Progenitor cell of endocrine pancreas (in vitro differentiated cells): ENCODE measurements around the gene FBXO11. TPM values are rescaled to one million over a fixed set of nuclear protein-coding genes. Genes with fewer than 3 reads are reported as not detected.
"Not testable (repeated sequence)": the region's sequence is repeated elsewhere in the genome, so short reads cannot be mapped to it uniquely, and the experiment has no call there.

Source experiments
- DNase-seq: peaks from one replicate; pipeline ENCODE4 v3.0.0; 2021; ENCODE audit warnings: low spot score; ENCODE audit not compliant: unreplicated experiment
- H3K27ac Mint-ChIP-seq: 2 replicates; pipeline ENCODE4 v1.8.0; 2021; ENCODE audit warnings: mild to moderate bottlenecking, moderate library complexity, mixed read lengths
- H3K27me3 Mint-ChIP-seq: 2 replicates; pipeline ENCODE4 v1.8.0; 2021; ENCODE audit warnings: mixed read lengths
- H3K36me3 Mint-ChIP-seq: 2 replicates; pipeline ENCODE4 v1.8.0; 2022; ENCODE audit warnings: mixed read lengths; ENCODE audit not compliant: insufficient read depth
- H3K4me1 Mint-ChIP-seq: 2 replicates; pipeline ENCODE4 v1.8.0; 2021; ENCODE audit warnings: low read depth, mixed read lengths
- H3K4me3 Mint-ChIP-seq: 2 replicates; pipeline ENCODE4 v1.8.0; 2021; ENCODE audit warnings: low read depth, mild to moderate bottlenecking, moderate library complexity, mixed read lengths
- H3K9me3 Mint-ChIP-seq: 2 replicates; pipeline ENCODE4 v1.8.0; 2021; ENCODE audit warnings: low read depth, mixed read lengths
- CTCF ChIP-seq: fragments of 200-600 bp; sonication (generic); IDR thresholded peaks from one replicate; pipeline ENCODE4 v1.5.0; 2021; ENCODE audit warnings: antibody characterized with exemption, mild to moderate bottlenecking; ENCODE audit not compliant: unreplicated experiment
- total RNA-seq: library from RNA; stranded (reverse); gene quantifications from 2 replicates; pipeline ENCODE4 v1.2.1, GENCODE V29; 2021

The FBXO11 gene
- total RNA-seq, 1 donor from 2014 or later = 96.5 TPM

- H3K4me1 Mint-ChIP-seq = peaks cover 21% of the 10 kb centered on the region
- no peak for TF ChIP-seq CTCF
- H3K27ac Mint-ChIP-seq = no peak overlapping the region
Measured at GRCh38 chr2:47868611-47869352, 37.5 kb downstream of the FBXO11 start.

GRCh38 chr2:47867205-47867604, 39.1 kb downstream of the FBXO11 start:
- TF ChIP-seq CTCF = no peak
- Mint-ChIP-seq H3K27ac (no peak overlapping the region), H3K36me3 (peaks cover 8% of the 10 kb centered on the region), H3K4me1 (peaks cover 21% of the 10 kb centered on the region), H3K27me3 (no peaks in the 10 kb centered on the region), H3K4me3 (no peak overlapping the region), H3K9me3 (no peaks in the 10 kb centered on the region)
- DNase-seq = no peak

More at GRCh38 chr2:47868611-47869352, 37.5 kb downstream of the FBXO11 start:
- Mint-ChIP-seq H3K4me3 (no peak overlapping the region), H3K9me3 (no peaks in the 10 kb centered on the region), H3K36me3 (peaks cover 7% of the 10 kb centered on the region), H3K27me3 (no peaks in the 10 kb centered on the region)
- no peak for DNase-seq

GRCh38 chr2:47864566-47864965, 41.7 kb downstream of the FBXO11 start:
- H3K27me3 Mint-ChIP-seq = no peaks in the 10 kb centered on the region
- peaks cover 10% of the 10 kb centered on the region for H3K4me1 Mint-ChIP-seq
- H3K9me3 Mint-ChIP-seq = no peaks in the 10 kb centered on the region
- H3K4me3 Mint-ChIP-seq = no peak overlapping the region
- H3K27ac Mint-ChIP-seq = no peak overlapping the region
- no peak for TF ChIP-seq CTCF
- peaks cover 6% of the 10 kb centered on the region for H3K36me3 Mint-ChIP-seq
- no peak for DNase-seq

GRCh38 chr2:47862949-47863348, 43.3 kb downstream of the FBXO11 start:
- no peak for TF ChIP-seq CTCF
- H3K27me3 Mint-ChIP-seq = no peaks in the 10 kb centered on the region
- H3K36me3 Mint-ChIP-seq = peaks cover 5% of the 10 kb centered on the region
- DNase-seq = no peak
- H3K9me3 Mint-ChIP-seq = no peaks in the 10 kb centered on the region
- H3K27ac Mint-ChIP-seq = no peak overlapping the region
- no peak overlapping the region for H3K4me3 Mint-ChIP-seq
- H3K4me1 Mint-ChIP-seq = peaks cover 9% of the 10 kb centered on the region

GRCh38 chr2:47853067-47853777, 53.1 kb downstream of the FBXO11 start:
- not testable (repeated sequence) for H3K9me3 Mint-ChIP-seq, DNase-seq, H3K27me3 Mint-ChIP-seq, H3K27ac Mint-ChIP-seq, H3K36me3 Mint-ChIP-seq, H3K4me3 Mint-ChIP-seq
- H3K4me1 Mint-ChIP-seq = peaks cover 27% of the 10 kb centered on the region
